HCT116 (cell line): ENCODE results near the gene MYO5C. TPM values are rescaled to one million over a fixed set of nuclear protein-coding genes. Genes with fewer than 3 reads are reported as not detected.

ENCODE experiments used
- ATAC-seq: fragments of 200-7000 bp; cut with Tn5 transposase; 2 replicates; pipeline ENCODE4 v1.9.1; 2020; ENCODE audit warnings: mild to moderate bottlenecking, moderate library complexity
- BruUV-seq: library from RNA; stranded (reverse); fragments of 400-500 nt; replicated peaks from 2 replicates; lab custom pipeline; 2021; lab: Mats Ljungman, UMichigan
- CTCF ChIA-PET: fragments of 300-600 bp; sonication (Branson Sonifier 250); formaldehyde crosslinking; loops from one replicate; lab custom pipeline; 2021; ENCODE audit warnings: antibody characterized with exemption; lab: Charles Lee
- POLR2A ChIA-PET: fragments of 300-600, 350-600 bp; sonication (Branson Sonifier 250); formaldehyde crosslinking; loops from one replicate; lab custom pipeline; 2021; ENCODE audit warnings: antibody characterized with exemption; lab: Charles Lee
- RAD21 ChIA-PET, 2 experiments: fragments of 300-600 bp; sonication (Branson Sonifier 250); formaldehyde crosslinking; loops; one replicate each; lab custom pipeline; 2023; ENCODE audit warnings: low total read pairs in 2 of 2; ENCODE audit not compliant: uncharacterized antibody in 2 of 2, unreplicated experiment in 2 of 2, low non-redundant PET in 1 of 2; lab: Charles Lee
- DNase-seq: peaks from one replicate; pipeline ENCODE4 v3.0.0-alpha.2; 2010; ENCODE audit warnings: low read depth, low spot score
- H2AFZ ChIP-seq: fragments of 200-600 bp; shearing (Covaris generic), sonication (generic); 2 replicates; pipeline ENCODE4 v1.6.1; 2017; ENCODE audit warnings: low read depth, mixed run types, mixed read lengths, antibody characterized with exemption, low read length; ENCODE audit not compliant: poor library complexity, severe bottlenecking
- H3K27ac ChIP-seq: 2 replicates; pipeline ENCODE4 v1.5.1; 2012; ENCODE audit warnings: low read depth, low read length
- H3K27me3 ChIP-seq: fragments of 200-600 bp; sonication (generic); 2 replicates; pipeline ENCODE4 v1.6.1; 2016; ENCODE audit warnings: mixed run types, low read length, mixed read lengths; ENCODE audit not compliant: insufficient read depth
- H3K36me3 ChIP-seq, 2 experiments: fragments of 200-500 bp in 1 of 2; fragments of 200-600 bp in 1 of 2; sonication (Bioruptor generic) in 1 of 2; sonication (generic) in 1 of 2; 2 replicates each; pipeline versions ENCODE4 v1.5.1 to v1.6.1; 2014 to 2016; ENCODE audit warnings: low read length in 2 of 2, inconsistent platforms in 1 of 2, mixed read lengths in 1 of 2, mixed run types in 1 of 2; ENCODE audit not compliant: insufficient read depth in 2 of 2, control insufficient read depth in 1 of 2
- H3K4me1 ChIP-seq, 2 experiments: fragments of 200-600 bp in 1 of 2; sonication (generic) in 1 of 2; 2 replicates each; pipeline versions ENCODE4 v1.5.1 to v1.6.1; 2012 to 2017; ENCODE audit warnings: low read length in 2 of 2, inconsistent platforms in 1 of 2, mild to moderate bottlenecking in 1 of 2, mixed read lengths in 1 of 2, mixed run types in 1 of 2, moderate library complexity in 1 of 2; ENCODE audit not compliant: insufficient read depth in 2 of 2, control insufficient read depth in 1 of 2
- H3K4me2 ChIP-seq: fragments of 200-600 bp; sonication (generic); 2 replicates; pipeline ENCODE4 v1.6.1; 2017; ENCODE audit warnings: mixed run types, low read length, mixed read lengths
- H3K4me3 ChIP-seq, 2 experiments: fragments of 200-600 bp in 1 of 2; sonication (generic) in 1 of 2; replicated peaks in 1 of 2; 2 replicates each; pipeline ENCODE4 v1.5.1; 2011 to 2016; ENCODE audit warnings: low read length in 2 of 2, control low read depth in 1 of 2, low read depth in 1 of 2, mild to moderate bottlenecking in 1 of 2, mixed read lengths in 1 of 2, mixed run types in 1 of 2
- H3K79me2 ChIP-seq: fragments of 200-600 bp; sonication (generic); 2 replicates; pipeline ENCODE4 v1.6.1; 2017; ENCODE audit warnings: mild to moderate bottlenecking, mixed run types, low read length, moderate library complexity, mixed read lengths; ENCODE audit not compliant: insufficient read depth
- H3K9ac ChIP-seq: fragments of 200-600 bp; sonication (generic); 2 replicates; pipeline ENCODE4 v1.6.1; 2016; ENCODE audit warnings: low read length, mixed read lengths
- H3K9me2 ChIP-seq: fragments of 200-600 bp; sonication (generic), shearing (Covaris generic); 2 replicates; pipeline ENCODE4 v1.6.1; 2017; ENCODE audit warnings: mixed run types, mild to moderate bottlenecking, moderate library complexity; ENCODE audit not compliant: insufficient read depth
- H3K9me3 ChIP-seq, 2 experiments: fragments of 200-500 bp in 1 of 2; fragments of 200-600 bp in 1 of 2; sonication (Bioruptor generic) in 1 of 2; sonication (generic) in 1 of 2; 2 replicates each; pipeline ENCODE4 v1.6.1; 2014 to 2017; ENCODE audit warnings: low read length in 2 of 2, mixed read lengths in 2 of 2, inconsistent platforms in 1 of 2, low read depth in 1 of 2, mild to moderate bottlenecking in 1 of 2, mixed run types in 1 of 2, moderate library complexity in 1 of 2; ENCODE audit not compliant: control insufficient read depth in 1 of 2, insufficient read depth in 1 of 2
- H4K20me1 ChIP-seq: fragments of 200-600 bp; sonication (generic), shearing (Covaris generic); 2 replicates; pipeline ENCODE4 v1.6.1; 2017; ENCODE audit warnings: mixed run types, mild to moderate bottlenecking, moderate library complexity; ENCODE audit not compliant: insufficient read depth
- CBX3 ChIP-seq: IDR thresholded peaks from 2 replicates; pipeline ENCODE4 v1.6.1; 2012; ENCODE audit warnings: low read depth
- CEBPB ChIP-seq: IDR thresholded peaks from 2 replicates; pipeline ENCODE4 v1.6.1; 2012; ENCODE audit warnings: low read depth
- CTCF ChIP-seq, 3 experiments: fragments of 200-600 bp in 1 of 3; sonication (generic) in 1 of 3; IDR thresholded peaks in 2 of 3; conservative IDR thresholded peaks in 1 of 3; 2 replicates each; pipeline ENCODE4 v1.5.1; 2012 to 2017; ENCODE audit warnings: low read depth in 2 of 3, low read length in 2 of 3, antibody characterized with exemption in 1 of 3, borderline replicate concordance in 1 of 3, control low read depth in 1 of 3, mild to moderate bottlenecking in 1 of 3, mixed read lengths in 1 of 3, mixed run types in 1 of 3, moderate library complexity in 1 of 3; ENCODE audit not compliant: insufficient read depth in 1 of 3
- EGR1 ChIP-seq: IDR thresholded peaks from 2 replicates; pipeline ENCODE4 v1.6.1; 2012; ENCODE audit warnings: low read depth
- ELF1 ChIP-seq: IDR thresholded peaks from 2 replicates; pipeline ENCODE4 v1.6.1; 2012; ENCODE audit warnings: low read depth, borderline replicate concordance
- EZH2 ChIP-seq: fragments of 200-600 bp; sonication (generic); IDR thresholded peaks from 2 replicates; pipeline ENCODE4 v1.6.1; 2017; ENCODE audit warnings: antibody characterized with exemption, mixed run types
- EZH2phosphoT487 ChIP-seq: fragments of 200-600 bp; IDR thresholded peaks from 2 replicates; pipeline ENCODE4 v1.6.1; 2018; ENCODE audit warnings: antibody characterized with exemption, borderline replicate concordance
- JUND ChIP-seq: IDR thresholded peaks from 2 replicates; pipeline ENCODE4 v1.6.1; 2012
- POLR2A ChIP-seq: IDR thresholded peaks from 2 replicates; pipeline ENCODE4 v1.7.0; 2011; ENCODE audit warnings: borderline replicate concordance; ENCODE audit not compliant: insufficient read depth, insufficient read length; ENCODE audit errors: extremely low read depth
- RAD21 ChIP-seq: IDR thresholded peaks from 2 replicates; pipeline ENCODE4 v1.6.1; 2012; ENCODE audit warnings: low read depth, mild to moderate bottlenecking
- REST ChIP-seq: IDR thresholded peaks from 2 replicates; pipeline ENCODE4 v1.6.1; 2012; ENCODE audit warnings: low read depth
- SIN3A ChIP-seq: IDR thresholded peaks from 2 replicates; pipeline ENCODE4 v1.6.1; 2012; ENCODE audit warnings: low read depth
- SP1 ChIP-seq: IDR thresholded peaks from 2 replicates; pipeline ENCODE4 v1.6.1; 2012; ENCODE audit warnings: low read depth
- SRF ChIP-seq: IDR thresholded peaks from 2 replicates; pipeline ENCODE4 v1.6.1; 2012; ENCODE audit warnings: low read depth
- TCF7L2 ChIP-seq: IDR thresholded peaks from 2 replicates; pipeline ENCODE4 v1.7.0; 2011; ENCODE audit warnings: borderline replicate concordance, inconsistent platforms; ENCODE audit not compliant: insufficient read depth, insufficient read length; ENCODE audit errors: extremely low read depth
- YY1 ChIP-seq: IDR thresholded peaks from 2 replicates; pipeline ENCODE4 v1.6.1; 2011; ENCODE audit warnings: low read length, low read depth, moderate library complexity, mild to moderate bottlenecking; ENCODE audit not compliant: insufficient replicate concordance; ENCODE audit errors: extremely low read depth
- ZFX ChIP-seq: fragments of 450-650 bp; IDR thresholded peaks from 2 replicates; pipeline ENCODE4 v1.6.1; 2017
- ZNF274 ChIP-seq: fragments of 200-500 bp; sonication (Bioruptor generic); IDR thresholded peaks from 2 replicates; pipeline ENCODE4 v1.6.1; 2014; ENCODE audit warnings: mild to moderate bottlenecking, low read depth, low read length, inconsistent platforms
- intact Hi-C: fragments of 100-400 bp; cut with micrococcal nuclease; formaldehyde crosslinking; loops from 2 replicates; pipeline ENCODE4 v1.10.0; 2022
- total RNA-seq: library from RNA; stranded (reverse); gene quantifications from one replicate; pipeline ENCODE4 v1.2.1, GENCODE V29; 2021; ENCODE audit not compliant: unreplicated experiment
- TF ChIP-seq, protein P1 (sequence below): IDR thresholded peaks from 2 replicates; pipeline ENCODE4 v1.6.1; 2012

Gene MYO5C
- total RNA-seq, 1 experiment from 2014 or later = 34.0 TPM

DNA sequence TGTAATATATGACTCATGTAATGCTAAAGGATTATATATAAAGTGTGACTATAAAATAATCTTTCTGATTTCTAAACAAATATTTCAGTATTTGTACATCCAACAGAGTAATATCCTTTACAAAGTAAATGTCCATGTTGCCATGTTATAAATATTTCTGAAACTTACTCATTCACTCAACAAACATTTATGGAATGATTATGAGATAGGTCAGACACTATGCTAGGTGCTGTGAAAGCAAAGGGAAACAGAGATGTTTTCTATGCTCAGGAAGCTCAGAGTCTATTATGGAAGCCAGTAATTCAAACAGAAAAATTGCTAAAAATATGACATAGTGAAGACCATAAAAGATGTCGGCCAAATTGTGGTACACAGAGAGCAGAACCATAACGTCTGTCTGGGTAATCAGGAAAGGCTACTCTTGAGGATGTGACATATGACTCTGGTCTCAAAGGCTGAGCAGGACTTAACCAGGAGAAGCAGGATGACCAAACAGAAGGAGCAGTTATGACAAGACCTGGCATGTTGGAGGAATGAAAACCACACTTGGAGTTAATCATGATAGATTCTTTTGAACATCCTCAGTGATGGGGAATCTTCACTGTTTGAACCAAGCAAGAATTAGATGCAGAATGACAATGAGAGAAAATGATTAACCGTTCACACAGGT lies 39.0 kb upstream of the MYO5C start (continued):
- TF ChIP-seq REST = no peak
- no peak for TF ChIP-seq ELF1
- no peak for TF ChIP-seq CBX3
- no peak for TF ChIP-seq SP1
- no peak for TF ChIP-seq RAD21

DNA sequence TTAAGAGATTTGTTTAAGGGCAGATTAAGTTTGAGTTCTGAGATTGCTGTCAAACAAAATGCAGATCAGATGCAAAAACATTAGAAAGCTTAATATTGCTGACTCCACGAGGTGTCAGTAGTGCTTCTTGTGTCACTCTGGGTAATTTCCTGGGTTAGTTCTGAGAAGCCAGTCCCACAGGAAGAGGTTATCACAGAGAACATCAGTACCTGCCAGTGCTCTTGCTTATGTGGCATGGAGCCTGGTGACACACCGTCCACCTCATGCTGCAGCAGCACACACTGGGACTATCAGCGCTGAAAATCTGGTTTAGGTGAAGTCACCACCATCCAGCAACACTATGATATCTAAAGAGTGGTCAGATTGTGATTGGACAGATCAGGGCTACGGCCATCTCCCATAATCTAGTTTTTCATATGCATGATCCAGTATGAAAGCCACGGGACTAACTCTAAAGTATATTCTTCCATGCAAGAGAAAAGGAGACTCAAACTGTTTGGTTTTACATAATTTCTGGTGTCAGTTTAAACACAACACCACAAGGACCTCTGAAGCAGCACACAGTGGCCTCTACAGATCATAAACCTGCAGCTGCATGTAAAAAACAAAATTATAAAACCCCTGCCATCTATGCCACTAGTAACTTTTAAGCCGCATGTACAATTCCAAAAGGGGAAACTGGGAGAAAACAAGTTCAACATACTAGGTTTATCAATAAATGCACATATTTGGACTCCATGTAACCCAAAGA lies 36.1 kb upstream of the MYO5C start:
- no peak overlapping the region for H3K9ac ChIP-seq
- CTCF ChIA-PET = interaction anchor here (0.9 to 2.4 kb wide), 6 partner anchors 9 to 406 kb away, joined by 3 to 7 read pairs (median 4); no protein-coding TSS in a partner anchor
- POLR2A ChIA-PET = no interaction called here
- no peaks in the 10 kb centered on the region for H3K79me2 ChIP-seq
- H3K27ac ChIP-seq = no peak overlapping the region
- DNase-seq = peak; percentile 10
- no peaks in the 10 kb centered on the region for H3K9me3 ChIP-seq
- no peaks in the 10 kb centered on the region for H3K27me3 ChIP-seq
- ATAC-seq = peak; percentile 69
- H3K9me2 ChIP-seq = no peaks in the 10 kb centered on the region
- intact Hi-C loops = loop anchor here (1.0 kb wide), 1 partner anchor 404 kb away; no protein-coding TSS in a partner anchor
- H3K4me1 ChIP-seq = peaks cover 0 to 4% of the 10 kb centered on the region in 2 experiments; a peak in 1 of 4 replicates
- TF ChIP-seq SIN3A (no peak), JUND (no peak), POLR2A (no peak), ZFX (no peak), ZNF274 (no peak), CEBPB (no peak), SRF (no peak), EZH2 (no peak), RAD21 (peak; percentile 64), YY1 (no peak), TCF7L2 (no peak), EGR1 (no peak), EZH2phosphoT487 (no peak), CTCF (IDR thresholded peaks at IDR 0.05 in 2 of 3, conservative IDR thresholded peaks at IDR 0.05 in 1 of 3; ENCODE audit: borderline replicate concordance in 1 of 3, insufficient read depth in 1 of 3, low read depth in 2 of 3, low read length in 2 of 3) (peak; percentile 6 to 32 (median 32); a peak in 4 of 6 replicates), ELF1 (no peak), CBX3 (no peak)
- TF ChIP-seq, protein P1, sequence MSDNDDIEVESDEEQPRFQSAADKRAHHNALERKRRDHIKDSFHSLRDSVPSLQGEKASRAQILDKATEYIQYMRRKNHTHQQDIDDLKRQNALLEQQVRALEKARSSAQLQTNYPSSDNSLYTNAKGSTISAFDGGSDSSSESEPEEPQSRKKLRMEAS = no peak
- H3K4me2 ChIP-seq = no peak overlapping the region
- no peak overlapping the region for H3K4me3 ChIP-seq
- H4K20me1 ChIP-seq = no peaks in the 10 kb centered on the region
- no peaks in the 10 kb centered on the region for H3K36me3 ChIP-seq
- BruUV-seq = no TSS peak
- H2AFZ ChIP-seq = no peak overlapping the region
- RAD21 ChIA-PET = interaction anchor here in 1 of 2 experiments (1.0 kb wide), 1 partner anchor 404 kb away, joined by 3 read pairs; no protein-coding TSS in a partner anchor
